IMR-90 (cell line): Measurements from ENCODE around the gene KLF7. TPM values are rescaled to one million over a fixed set of nuclear protein-coding genes. Genes with fewer than 3 reads are reported as not detected.

Experiments used
- ATAC-seq: fragments of 200-7000 bp; cut with Tn5 transposase; 2 replicates; pipeline ENCODE4 v1.9.1; 2020; ENCODE audit warnings: low read depth, mild to moderate bottlenecking, moderate library complexity
- BruUV-seq: library from RNA; stranded (reverse); fragments of 400-500 nt; replicated peaks from 2 replicates; lab custom pipeline; 2021; lab: Mats Ljungman, UMichigan
- CTCF ChIA-PET: fragments of 300-600 bp; formaldehyde crosslinking; extraction: SDS; loops from one replicate; lab custom pipeline; 2021; ENCODE audit warnings: antibody characterized with exemption; lab: Yijun Ruan, JAX
- POLR2A ChIA-PET: fragments of 300-600 bp; sonication (Branson Sonifier 250); formaldehyde crosslinking; loops from one replicate; lab custom pipeline; 2022; ENCODE audit warnings: antibody characterized with exemption; ENCODE audit not compliant: unreplicated experiment; lab: Charles Lee
- DNase-seq: peaks from one replicate; pipeline ENCODE4 v3.0.0; 2013
- H2AFZ ChIP-seq: replicated peaks from 2 replicates; pipeline ENCODE3; 2013; ENCODE audit warnings: low read length, mild to moderate bottlenecking; ENCODE audit not compliant: poor library complexity
- H2AK5ac ChIP-seq: 2 replicates; pipeline ENCODE4 v1.6.1; 2013; ENCODE audit warnings: low read depth, low read length, inconsistent platforms
- H2AK9ac ChIP-seq: replicated peaks from 2 replicates; pipeline ENCODE3; 2013; ENCODE audit warnings: mild to moderate bottlenecking, low read depth, low read length, moderate library complexity; ENCODE audit not compliant: poor library complexity
- H2BK120ac ChIP-seq: 2 replicates; pipeline ENCODE4 v1.6.1; 2013; ENCODE audit warnings: low read depth, low read length, inconsistent platforms
- H2BK15ac ChIP-seq: 3 replicates; pipeline ENCODE4 v1.6.1; 2013; ENCODE audit warnings: low read depth, low read length, inconsistent platforms
- H2BK20ac ChIP-seq: 2 replicates; pipeline ENCODE4 v1.6.1; 2013; ENCODE audit warnings: low read depth, mild to moderate bottlenecking, inconsistent platforms, low read length, moderate library complexity
- H2BK5ac ChIP-seq: 2 replicates; pipeline ENCODE4 v1.6.1; 2013; ENCODE audit warnings: mild to moderate bottlenecking, low read depth, low read length, inconsistent platforms; ENCODE audit not compliant: poor library complexity, severe bottlenecking
- H3K14ac ChIP-seq: replicated peaks from 2 replicates; pipeline ENCODE4 v1.6.1; 2013; ENCODE audit warnings: low read depth, low read length, inconsistent platforms
- H3K18ac ChIP-seq: 2 replicates; pipeline ENCODE4 v1.6.1; 2013; ENCODE audit warnings: low read depth, low read length, control low read depth
- H3K23ac ChIP-seq: 2 replicates; pipeline ENCODE4 v1.6.1; 2013; ENCODE audit warnings: low read depth, low read length, inconsistent platforms
- H3K27ac ChIP-seq: 2 replicates; pipeline ENCODE4 v1.5.1; 2013; ENCODE audit warnings: mild to moderate bottlenecking, control low read depth, low read length; ENCODE audit not compliant: insufficient read depth
- H3K27me3 ChIP-seq: 2 replicates; pipeline ENCODE4 v1.6.1; 2013; ENCODE audit warnings: low read length; ENCODE audit not compliant: control insufficient read depth, insufficient read depth
- H3K36me3 ChIP-seq: 2 replicates; pipeline ENCODE4 v1.6.1; 2013; ENCODE audit warnings: low read length, mixed read lengths; ENCODE audit not compliant: control insufficient read depth, insufficient read depth
- H3K4ac ChIP-seq: 2 replicates; pipeline ENCODE4 v1.6.1; 2013; ENCODE audit warnings: low read depth, low read length, inconsistent platforms
- H3K4me1 ChIP-seq: 2 replicates; pipeline ENCODE4 v1.6.1; 2013; ENCODE audit warnings: low read length, mixed read lengths; ENCODE audit not compliant: control insufficient read depth, insufficient read depth
- H3K4me2 ChIP-seq: 2 replicates; pipeline ENCODE4 v1.6.1; 2013; ENCODE audit warnings: low read depth, mild to moderate bottlenecking, control low read depth, low read length, moderate library complexity
- H3K4me3 ChIP-seq: 2 replicates; pipeline ENCODE4 v1.5.1; 2013; ENCODE audit warnings: low read depth, mild to moderate bottlenecking, control low read depth, low read length, moderate library complexity; ENCODE audit not compliant: insufficient read depth
- H3K56ac ChIP-seq: 2 replicates; pipeline ENCODE4 v1.6.1; 2013; ENCODE audit warnings: low read length, inconsistent platforms; ENCODE audit not compliant: insufficient read depth; ENCODE audit errors: extremely low read depth
- H3K79me1 ChIP-seq, 2 experiments: 2 replicates each; pipeline ENCODE4 v1.6.1; 2013; ENCODE audit warnings: low read length in 2 of 2, inconsistent platforms in 1 of 2, low read depth in 1 of 2
- H3K9ac ChIP-seq: 2 replicates; pipeline ENCODE4 v1.6.1; 2013; ENCODE audit warnings: low read depth, low read length, control low read depth
- H3K9me1 ChIP-seq: 2 replicates; pipeline ENCODE4 v1.6.1; 2013; ENCODE audit warnings: low read length, inconsistent platforms; ENCODE audit not compliant: insufficient read depth
- H3K9me3 ChIP-seq: 2 replicates; pipeline ENCODE4 v1.6.1; 2013; ENCODE audit warnings: low read length; ENCODE audit not compliant: control insufficient read depth, insufficient read depth
- H4K20me1 ChIP-seq: 2 replicates; pipeline ENCODE4 v1.6.1; 2013; ENCODE audit warnings: low read length, inconsistent platforms; ENCODE audit not compliant: insufficient read depth
- H4K5ac ChIP-seq: 2 replicates; pipeline ENCODE4 v1.6.1; 2013; ENCODE audit warnings: mild to moderate bottlenecking, low read depth, low read length, control low read depth
- H4K8ac ChIP-seq, 2 experiments: 2 replicates each; pipeline ENCODE4 v1.6.1; 2013; ENCODE audit warnings: low read depth in 2 of 2, low read length in 2 of 2, control low read depth in 1 of 2, inconsistent platforms in 1 of 2
- H4K91ac ChIP-seq: 2 replicates; pipeline ENCODE4 v1.6.1; 2013; ENCODE audit warnings: low read depth, low read length, inconsistent platforms; ENCODE audit not compliant: insufficient read depth
- BHLHE40 ChIP-seq: fragments of 150-350 bp; IDR thresholded peaks from 2 replicates; pipeline ENCODE4 v1.6.1; 2016; ENCODE audit warnings: mild to moderate bottlenecking, low read depth, low read length
- MXI1 ChIP-seq: IDR thresholded peaks from 2 replicates; pipeline ENCODE4 v1.6.1; 2012; ENCODE audit warnings: low read depth, mild to moderate bottlenecking, low read length, moderate library complexity, borderline replicate concordance
- POLR2A ChIP-seq: IDR thresholded peaks from 2 replicates; pipeline ENCODE4 v1.6.1; 2012; ENCODE audit warnings: mild to moderate bottlenecking, low read depth, low read length
- USF2 ChIP-seq: fragments of 150-350 bp; IDR thresholded peaks from 2 replicates; pipeline ENCODE4 v1.6.1; 2017; ENCODE audit warnings: mild to moderate bottlenecking, antibody characterized with exemption, low read length, low read depth
- WGBS, 2 experiments: methylation state at CpG; one replicate each; pipeline versions ENCODE4 v1.1.5 to v1.1.7; 2013; ENCODE audit warnings: missing lambda C conversion rate in 2 of 2; ENCODE audit not compliant: insufficient read length in 1 of 2; ENCODE audit errors: extremely low coverage in 2 of 2; 5-methylcytosine and 5-hydroxymethylcytosine counted together
- dilution Hi-C: fragments of 300-500 bp; cut with HindIII; formaldehyde crosslinking; loops from one replicate; pipeline ENCODE4 v1.14.3; 2018; ENCODE audit warnings: low sequenced_read_pairs; ENCODE audit not compliant: unreplicated experiment
- in situ Hi-C: fragments of 300-500 bp; cut with MboI; formaldehyde crosslinking; loops from 3 replicates; pipeline ENCODE4 v1.14.3; 2019; ENCODE audit warnings: low sequenced_read_pairs, inconsistent platforms, mixed read lengths
- intact Hi-C: fragments of 100-400 bp; cut with micrococcal nuclease; formaldehyde crosslinking; loops from 2 replicates; pipeline ENCODE4 v1.10.0; 2022
- polyA plus RNA-seq, 3 experiments: library from polyadenylated mRNA; depleted of rRNA; stranded (reverse); fragments of >200 nt; gene quantifications; 2 replicates each; pipeline ENCODE4 v1.2.3, GENCODE V29; 2012; ENCODE audit warnings: low replicate concordance in 1 of 3
- total RNA-seq: library from RNA; depleted of rRNA; stranded (reverse); fragments of >200 nt; gene quantifications from 2 replicates; pipeline ENCODE4 v1.2.3, GENCODE V29; 2012

Gene KLF7
- total and polyA plus RNA-seq, 2 of the 4 experiments (the other 2 are of a cell fraction), result 23.1 to 28.5 TPM

GRCh38 chr2:207135340-207135739, 30.4 kb downstream of the KLF7 start:
- dilution Hi-C loops, result no loop called here
- Histone ChIP-seq H2AK5ac (no peak overlapping the region), H3K27ac (no peak overlapping the region), H4K8ac (no peak overlapping the region), H4K20me1 (peaks cover 93% of the 10 kb centered on the region), H3K36me3 (peaks cover 3% of the 10 kb centered on the region; the same call in 1 of the 2 replicates), H3K14ac (no peak overlapping the region), H3K4me3 (no peak overlapping the region), H4K91ac (no peak overlapping the region), H3K9me1 (peaks cover 51% of the 10 kb centered on the region), H4K5ac (no peak overlapping the region), H3K27me3 (no peaks in the 10 kb centered on the region), H3K56ac (no peak overlapping the region), H2BK120ac (no peak overlapping the region), H3K18ac (no peak overlapping the region), H3K4me1 (peaks cover 40% of the 10 kb centered on the region), H3K79me1 (peaks cover 20 to 89% of the 10 kb centered on the region in 2 experiments), H3K9me3 (no peaks in the 10 kb centered on the region), H3K9ac (no peak overlapping the region), H2BK15ac (no peak overlapping the region), H3K4me2 (peak overlapping the region; percentile 12; the same call in 1 of the 2 replicates), H3K23ac (no peak overlapping the region), H2BK20ac (no peak overlapping the region), H3K4ac (no peak overlapping the region), H2AK9ac (no peak overlapping the region), H2BK5ac (peak overlapping the region; percentile 9), H2AFZ (no peak overlapping the region)
- in situ Hi-C loops, result no loop called here
- WGBS, 2 experiments, result no CpG with 5 or more reads among the region's 1 CpG
- ChIA-PET CTCF (no interaction called here), POLR2A (no interaction called here)
- DNase-seq, result peak; percentile 56
- ATAC-seq, result no peak; the same call in 1 of the 2 replicates
- no peak for TF ChIP-seq MXI1
- TF ChIP-seq USF2, result no peak
- 0 out of 2 replicates have a peak, but pooled peaks have one; percentile 13 for TF ChIP-seq BHLHE40
- TF ChIP-seq POLR2A, result no peak
- BruUV-seq, result no TSS peak
- intact Hi-C loops, result no loop called here
